Measurements from ENCODE around the gene BATF2.

BATF2 gene

GRCh38 chr11:64960719-64961118, 36.1 kb downstream of the BATF2 start:
- DNase-seq, result no peak

GRCh38 chr11:64959498-64959897, 37.3 kb downstream of the BATF2 start:
- no peak for DNase-seq

GRCh38 chr11:64954201-64954600, 42.6 kb downstream of the BATF2 start:
- DNase-seq, result no peak

GRCh38 chr11:64951529-64951928, 45.2 kb downstream of the BATF2 start:
- DNase-seq, result no peak

GRCh38 chr11:64947208-64947814, 49.5 kb downstream of the BATF2 start:
- no peak for DNase-seq
